Inflammatory macrophage treated with lipopolysaccharide for 1 hour (primary cell): ENCODE data around the gene NR1H3.
A peak's percentile ranks its signal among the peaks of the same experiment; 100 is the strongest.
"Not testable (repeated sequence)": the region's sequence is repeated elsewhere in the genome, so short reads cannot be mapped to it uniquely, and the experiment has no call there.

Source experiments
- DNase-seq, 2 donors: peaks; one replicate each; pipeline ENCODE4 v3.0.0-alpha.2; 2020 to 2022

The NR1H3 gene

DNA sequence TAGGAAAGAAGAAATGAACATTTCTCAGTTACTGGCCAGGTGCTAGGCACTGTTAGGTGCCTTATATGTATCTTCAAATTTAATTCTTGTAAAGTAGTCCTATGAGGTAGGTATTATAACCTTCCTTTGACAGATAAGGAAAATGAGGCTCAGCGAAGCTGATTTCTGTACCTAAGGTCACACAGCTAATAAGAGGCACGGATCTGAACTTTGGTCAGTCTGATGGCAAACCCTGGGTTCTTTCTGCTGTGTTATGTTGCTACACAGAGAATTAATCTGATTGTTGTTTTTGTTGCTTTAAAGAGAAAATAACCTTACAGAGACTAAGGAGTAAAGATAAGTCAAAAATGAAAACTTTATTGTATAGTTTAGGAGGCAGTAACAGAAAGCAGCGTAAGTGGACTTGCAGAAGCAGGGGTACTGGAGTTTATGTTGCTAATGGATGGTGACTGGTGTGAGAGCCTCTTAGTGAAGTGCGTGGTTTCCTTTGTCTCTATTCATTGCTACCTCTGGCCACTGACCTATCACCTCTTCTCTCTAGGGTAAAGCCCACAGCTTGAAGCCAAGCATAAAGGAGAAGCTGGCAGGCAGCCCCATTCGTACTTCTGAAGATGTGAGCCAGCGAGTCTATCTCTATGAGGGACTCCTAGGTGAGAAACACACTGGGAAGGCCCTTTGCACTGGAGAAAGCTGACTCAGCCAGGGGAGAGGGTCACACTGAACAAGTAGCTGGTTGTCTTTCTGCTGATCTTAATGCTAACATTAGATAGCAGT, 50.4 kb downstream of the NR1H3 start:
- no peak for DNase-seq

GRCh38 chr11:47314992-47315391, 57.2 kb downstream of the NR1H3 start:
- no peak for DNase-seq

DNA sequence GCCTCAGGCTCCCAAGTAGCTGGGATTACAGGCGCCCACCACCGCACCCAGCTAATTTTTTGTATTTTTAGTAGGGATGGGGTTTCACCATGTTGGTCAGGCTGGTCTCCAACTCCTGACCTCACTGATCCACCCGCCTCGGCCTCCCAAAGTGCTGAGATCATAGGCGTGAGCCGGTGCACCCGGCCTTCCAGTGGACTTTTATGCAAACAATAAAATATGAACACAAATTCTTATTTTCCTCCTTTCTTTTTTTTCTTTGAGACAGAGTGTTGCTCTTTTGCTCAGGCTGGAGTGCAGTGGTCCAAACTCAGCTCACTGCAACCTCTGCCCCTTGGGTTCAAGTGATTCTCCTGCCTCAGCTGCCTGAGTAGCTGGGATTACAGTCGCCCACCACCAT, 58.7 kb downstream of the NR1H3 start:
- not testable (repeated sequence) for DNase-seq

GRCh38 chr11:47317064-47317828, 59.5 kb downstream of the NR1H3 start:
- peak; percentile 5 to 24 for DNase-seq

GRCh38 chr11:47318166-47318565, 60.4 kb downstream of the NR1H3 start:
- DNase-seq = no peak
